Prostate gland (tissue), 2 donors: Measurements from ENCODE around the gene SYNJ2.

ENCODE experiments used
- CTCF ChIP-seq, 4 experiments: fragments of 200-600 bp in 2 of 4; fragments of 450-650 bp in 2 of 4; sonication (generic) in 2 of 4; IDR thresholded peaks; 1 replicate in 3 of 4; 2 replicates in 1 of 4; pipeline ENCODE4 v1.5.1; 2016 to 2019; ENCODE audit warnings: antibody characterized with exemption in 4 of 4, mild to moderate bottlenecking in 2 of 4, moderate library complexity in 2 of 4
- POLR2AphosphoS5 ChIP-seq: sonication (generic); formaldehyde crosslinking; IDR thresholded peaks from one replicate; pipeline ENCODE4 v1.6.1; 2017; ENCODE audit warnings: antibody characterized with exemption

GRCh38 chr6:158073776-158074175 is 92.1 kb downstream of the SYNJ2 start:
- TF ChIP-seq POLR2AphosphoS5 (no peak), CTCF (IDR thresholded peaks at IDR 0.05) (no peak)
